Skeletal muscle tissue (tissue), 4 donors: ENCODE measurements around the gene COX19. TPM values are rescaled to one million over a fixed set of nuclear protein-coding genes. Genes with fewer than 3 reads are reported as not detected.
"Not testable (repeated sequence)": the region's sequence is repeated elsewhere in the genome, so short reads cannot be mapped to it uniquely, and the experiment has no call there.

Experiments
- H3K27ac ChIP-seq: one replicate; pipeline ENCODE4 v1.7.0; 2013; ENCODE audit warnings: mild to moderate bottlenecking, low read depth, low read length, inconsistent platforms
- H3K27me3 ChIP-seq, 3 donors: one replicate each; pipeline ENCODE4 v1.7.0; 2013; ENCODE audit warnings: low read length in 3 of 3; ENCODE audit not compliant: control insufficient read depth in 3 of 3, insufficient read depth in 3 of 3
- H3K36me3 ChIP-seq, 3 donors: one replicate each; pipeline ENCODE4 v1.7.0; 2013; ENCODE audit warnings: low read length in 3 of 3; ENCODE audit not compliant: control insufficient read depth in 3 of 3, insufficient read depth in 3 of 3
- H3K4me1 ChIP-seq, 3 donors: one replicate each; pipeline ENCODE4 v1.7.0; 2013; ENCODE audit warnings: low read length in 3 of 3, mild to moderate bottlenecking in 3 of 3; ENCODE audit not compliant: control insufficient read depth in 3 of 3, insufficient read depth in 3 of 3
- H3K4me3 ChIP-seq, 3 donors: one replicate each; pipeline ENCODE4 v1.7.0; 2013; ENCODE audit warnings: low read length in 3 of 3
- H3K9ac ChIP-seq, 3 donors: one replicate each; pipeline ENCODE4 v1.7.0; 2013; ENCODE audit warnings: low read length in 3 of 3, mild to moderate bottlenecking in 3 of 3, moderate library complexity in 2 of 3, low read depth in 1 of 3
- H3K9me3 ChIP-seq, 3 donors: one replicate each; pipeline ENCODE4 v1.7.0; 2013; ENCODE audit warnings: low read length in 3 of 3; ENCODE audit not compliant: control insufficient read depth in 3 of 3
- total RNA-seq: library from RNA; depleted of rRNA; stranded (reverse); fragments of >200 nt; gene quantifications from one replicate; pipeline ENCODE4 v1.2.3, GENCODE V29; 2014
- donor health status: Osteomylitis.

The COX19 gene
- total RNA-seq, 1 donor from 2014 or later = 12.0 TPM

DNA sequence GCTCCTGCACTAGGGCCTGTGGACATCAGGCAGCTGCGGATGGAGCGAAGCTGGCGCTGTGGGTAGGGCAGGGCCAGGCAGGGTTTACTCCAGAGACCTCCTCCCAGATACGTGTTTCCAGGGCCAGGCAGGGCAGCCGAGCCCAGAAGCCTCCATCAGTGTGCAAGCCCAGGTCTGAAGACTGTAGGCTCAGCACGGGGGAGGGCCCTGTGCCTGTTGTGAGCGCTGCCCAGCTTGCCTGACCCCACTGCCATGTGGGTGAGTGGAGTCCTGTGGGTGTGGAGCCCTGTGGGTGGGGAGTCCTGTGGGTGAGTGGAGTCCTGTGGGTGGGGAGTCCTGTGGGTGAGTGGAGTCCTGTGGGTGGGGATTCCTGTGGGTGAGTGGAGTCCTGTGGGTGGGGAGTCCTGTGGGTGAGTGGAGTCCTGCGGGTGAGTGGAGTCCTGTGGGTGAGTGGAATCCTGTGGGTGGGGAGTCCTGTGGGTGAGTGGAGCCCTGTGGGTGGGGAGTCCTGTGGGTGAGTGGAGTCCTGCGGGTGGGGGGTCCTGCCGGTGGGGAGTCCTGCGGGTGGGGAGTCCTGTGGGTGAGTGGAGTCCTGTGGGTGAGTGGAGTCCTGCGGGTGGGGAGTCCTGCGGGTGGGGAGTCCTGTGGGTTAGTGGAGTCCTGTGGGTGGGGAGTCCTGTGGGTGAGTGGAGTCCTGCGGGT, 25.9 kb upstream of the COX19 start:
- not testable (repeated sequence) for H3K36me3 ChIP-seq, H3K9ac ChIP-seq, H3K4me3 ChIP-seq

DNA sequence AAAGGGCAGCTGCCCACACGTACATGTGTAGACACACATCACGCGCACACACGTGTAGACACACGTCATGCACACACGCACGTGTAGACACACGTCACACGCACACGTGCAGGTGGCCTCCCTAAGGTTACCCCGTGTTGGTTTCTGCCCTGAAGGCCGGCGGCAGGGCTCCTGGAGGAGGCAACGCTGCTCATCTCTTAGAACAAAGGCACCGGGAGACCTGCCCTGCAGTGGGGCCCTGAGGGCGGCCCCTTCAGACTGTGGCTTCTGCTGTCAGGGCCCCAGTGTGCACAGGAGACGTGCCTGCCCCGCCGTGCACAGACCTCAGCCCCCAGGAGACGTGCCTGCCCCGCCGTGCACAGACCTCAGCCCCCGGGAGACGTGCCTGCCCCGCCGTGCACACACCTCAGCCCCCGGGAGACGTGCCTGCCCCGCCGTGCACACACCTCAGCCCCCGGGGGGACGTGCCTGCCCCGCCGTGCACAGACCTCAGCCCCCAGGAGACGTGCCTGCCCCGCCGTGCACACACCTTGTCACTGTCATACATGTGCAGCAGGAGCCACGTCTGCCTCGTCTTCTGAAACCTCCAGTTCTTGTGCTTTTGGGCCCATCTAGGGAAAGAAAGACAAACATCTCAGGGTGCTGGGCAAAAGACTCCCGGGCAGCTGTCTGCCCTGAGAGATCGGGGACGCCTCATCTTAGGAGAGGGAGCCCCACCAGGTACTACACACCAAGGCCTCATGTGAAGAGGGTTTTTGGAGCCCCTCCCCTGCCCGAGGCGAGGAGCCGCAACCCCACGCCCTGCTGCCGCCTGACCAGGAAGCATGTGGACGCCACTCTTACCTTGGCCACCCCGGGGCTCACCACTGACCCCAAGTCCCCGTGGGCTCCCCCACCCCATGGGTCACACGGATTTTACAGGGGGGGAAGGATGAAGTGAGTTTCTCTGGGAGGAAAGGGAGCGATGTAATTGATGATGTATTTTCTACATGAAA, 24.9 kb upstream of the COX19 start:
- Histone ChIP-seq H3K27ac (no peak overlapping the region), H3K36me3 (peaks cover 6 to 11% (median 10%) of the 10 kb centered on the region in 3 donors)

More for the DNA sequence above, 25.9 kb upstream of the COX19 start:
- not testable (repeated sequence) for H3K4me1 ChIP-seq, H3K9me3 ChIP-seq, H3K27me3 ChIP-seq, H3K27ac ChIP-seq

DNA sequence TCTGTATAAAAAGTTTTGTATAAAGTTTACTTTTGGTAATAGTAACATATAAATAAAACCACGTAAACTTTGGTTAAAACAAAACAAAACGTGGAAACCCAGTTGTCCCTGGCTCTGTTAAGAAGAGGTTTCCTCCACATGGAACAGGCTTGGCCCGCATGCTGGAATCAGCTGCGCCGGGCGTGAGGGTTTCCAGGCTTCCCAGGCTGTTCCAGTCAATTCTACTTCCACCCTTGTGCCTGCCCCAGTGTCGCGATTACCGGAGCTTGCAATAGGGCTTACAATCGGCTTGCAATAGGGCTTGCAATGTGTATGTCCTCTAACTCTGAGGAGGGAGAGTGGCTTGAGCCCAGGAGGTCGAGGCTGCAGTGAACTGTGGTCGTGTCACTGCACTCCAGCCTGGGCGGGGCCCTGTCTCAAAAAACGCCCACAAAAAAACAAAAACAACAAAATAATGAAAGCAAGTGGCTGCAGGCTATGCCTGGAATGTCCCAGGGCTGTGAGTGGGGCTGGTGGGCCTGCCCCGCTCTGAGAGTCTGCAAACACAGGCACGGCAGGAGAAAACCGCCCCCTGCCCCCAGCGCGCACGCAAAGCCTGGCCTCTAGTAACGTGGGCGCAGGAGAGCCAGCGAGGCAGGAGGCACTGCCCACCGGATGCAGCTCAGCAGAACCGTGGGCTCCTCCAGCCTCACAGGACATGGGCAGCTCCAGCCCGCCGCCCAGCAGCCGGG, 24.0 kb upstream of the COX19 start:
- H3K9me3 ChIP-seq = no peaks in the 10 kb centered on the region
- no peaks in the 10 kb centered on the region for H3K27me3 ChIP-seq
- H3K4me3 ChIP-seq = no peak overlapping the region
- H3K4me1 ChIP-seq = no peaks in the 10 kb centered on the region
- H3K36me3 ChIP-seq = peaks cover 6 to 11% (median 10%) of the 10 kb centered on the region in 3 donors
- no peak overlapping the region for H3K27ac ChIP-seq
- H3K9ac ChIP-seq = no peak overlapping the region

More for the DNA sequence above, 24.9 kb upstream of the COX19 start:
- Histone ChIP-seq H3K9me3 (no peaks in the 10 kb centered on the region), H3K4me3 (no peak overlapping the region), H3K27me3 (no peaks in the 10 kb centered on the region), H3K4me1 (no peaks in the 10 kb centered on the region), H3K9ac (no peak overlapping the region)

DNA sequence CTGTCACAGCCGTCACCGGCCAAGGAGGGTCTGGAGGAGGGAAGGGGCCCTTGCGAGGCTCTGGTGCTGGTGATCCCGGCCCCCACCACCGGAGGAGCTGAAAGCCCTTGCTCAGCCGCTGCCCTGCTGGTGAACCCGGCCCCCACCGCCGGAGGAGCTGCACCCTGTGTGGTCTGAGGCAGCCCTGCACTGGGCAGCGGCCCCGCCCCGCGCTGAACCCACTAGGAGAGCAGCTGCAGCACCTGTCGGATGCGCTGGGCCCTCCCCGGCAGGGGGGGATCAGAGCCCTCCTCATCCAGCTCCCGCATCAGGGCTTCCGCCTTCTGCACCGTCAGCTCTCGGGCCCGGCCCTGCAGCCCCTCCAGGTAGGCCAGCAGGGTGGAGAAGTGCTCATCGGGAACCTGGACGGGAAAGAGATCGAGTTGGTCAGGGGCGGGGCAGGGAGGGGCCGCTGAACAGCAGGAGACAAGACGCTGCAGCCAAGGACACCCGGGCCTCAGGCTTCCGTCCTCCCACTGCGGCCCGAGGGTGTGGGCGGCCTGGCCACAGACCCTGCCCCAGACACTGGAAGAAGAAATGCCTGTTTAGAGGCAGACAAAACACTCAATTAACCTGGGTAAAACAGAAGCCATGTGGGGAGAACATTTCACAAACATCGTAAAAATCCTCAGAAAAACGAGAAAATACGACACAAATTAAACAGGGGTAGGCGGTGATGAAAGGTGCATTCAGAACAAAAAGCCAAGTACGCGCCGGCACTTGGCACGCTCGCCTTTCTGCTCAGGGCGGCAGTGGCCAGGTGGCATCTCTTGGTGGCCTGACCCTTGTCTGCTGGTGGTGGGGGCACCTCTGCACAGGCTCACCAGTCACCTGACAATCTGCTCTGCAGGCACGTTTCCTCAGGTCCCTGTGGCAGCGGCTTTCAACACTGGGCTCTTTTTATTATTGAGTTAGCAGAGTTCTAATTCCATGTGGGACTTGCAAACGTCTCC, 22.4 kb upstream of the COX19 start:
- Histone ChIP-seq H3K27ac (no peak overlapping the region), H3K9me3 (no peaks in the 10 kb centered on the region), H3K9ac (no peak overlapping the region), H3K36me3 (peaks cover 6 to 11% (median 10%) of the 10 kb centered on the region in 3 donors), H3K4me3 (no peak overlapping the region), H3K27me3 (peaks cover 2 to 3% (median 2%) of the 10 kb centered on the region in 3 donors), H3K4me1 (peaks cover 3 to 9% (median 9%) of the 10 kb centered on the region in 3 donors)

DNA sequence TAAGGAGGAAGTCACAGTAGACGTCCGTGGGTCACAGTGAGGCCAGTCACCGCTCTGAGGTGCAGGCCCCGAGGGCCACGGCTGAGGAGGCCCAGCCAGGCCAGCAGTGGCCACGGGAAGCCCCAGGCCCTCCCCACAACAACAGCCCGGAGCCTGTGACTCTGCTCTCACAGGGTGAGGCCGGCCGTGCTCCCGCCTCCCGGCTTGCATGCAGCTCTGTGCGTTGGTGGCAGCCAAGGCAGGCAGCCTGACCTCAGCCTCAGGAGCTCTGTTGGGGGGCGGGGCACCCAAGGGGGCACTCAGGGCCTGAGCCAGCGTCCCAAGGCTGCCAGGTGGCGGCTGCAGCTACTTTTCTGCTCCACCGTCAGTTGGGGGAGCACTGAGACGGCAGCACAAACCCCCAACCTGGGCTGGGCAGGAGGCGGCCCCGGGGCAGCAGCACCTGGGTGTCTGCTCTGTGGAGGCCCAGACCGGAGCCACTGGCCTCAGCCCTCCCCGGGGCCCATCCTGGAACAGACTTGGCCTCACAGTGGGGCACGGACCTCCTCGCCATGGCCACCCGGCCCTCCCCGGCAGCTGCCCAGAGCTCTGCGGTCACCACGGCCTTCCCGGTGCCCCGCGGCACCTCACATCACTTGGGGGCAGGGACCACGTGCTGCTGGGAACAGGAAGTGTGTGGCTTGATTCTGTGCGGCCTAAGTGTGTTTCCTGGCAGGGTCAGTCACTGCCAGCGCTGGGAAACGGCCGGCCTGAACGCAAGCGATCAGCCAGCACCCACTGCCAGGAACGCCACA, 20.9 kb upstream of the COX19 start:
- Histone ChIP-seq H3K27ac (no peak overlapping the region), H3K4me1 (peaks cover 4 to 13% (median 10%) of the 10 kb centered on the region in 3 donors), H3K9ac (no peak overlapping the region), H3K36me3 (peaks cover 6 to 11% (median 10%) of the 10 kb centered on the region in 3 donors), H3K9me3 (no peaks in the 10 kb centered on the region), H3K27me3 (peaks cover 16 to 17% (median 16%) of the 10 kb centered on the region in 3 donors), H3K4me3 (no peak overlapping the region)

DNA sequence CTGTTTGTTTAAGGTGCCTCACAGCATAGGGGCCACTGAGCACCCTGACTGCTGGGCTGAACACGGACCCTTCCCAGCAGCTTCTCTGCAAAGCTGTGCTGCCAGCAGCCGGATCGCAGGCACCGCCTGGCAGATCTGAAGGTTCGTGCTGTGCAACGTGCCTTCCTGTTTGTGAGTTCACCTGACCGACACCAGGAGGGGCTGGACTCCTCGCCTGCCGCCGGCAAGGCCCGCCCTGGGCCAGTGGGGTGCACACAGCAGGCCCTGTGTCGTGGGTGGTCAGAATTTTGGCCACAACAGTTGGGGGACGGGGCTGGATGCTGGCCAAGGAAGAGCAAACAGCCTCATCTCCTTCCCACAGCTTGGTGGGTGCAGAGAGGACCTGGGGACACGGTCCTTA, 20.2 kb upstream of the COX19 start:
- Histone ChIP-seq H3K27ac (no peak overlapping the region), H3K4me1 (peaks cover 4 to 14% (median 10%) of the 10 kb centered on the region in 3 donors), H3K9me3 (no peaks in the 10 kb centered on the region), H3K9ac (no peak overlapping the region), H3K27me3 (peaks cover 20 to 23% (median 22%) of the 10 kb centered on the region in 3 donors), H3K4me3 (no peak overlapping the region), H3K36me3 (peaks cover 6 to 11% (median 10%) of the 10 kb centered on the region in 3 donors)

DNA sequence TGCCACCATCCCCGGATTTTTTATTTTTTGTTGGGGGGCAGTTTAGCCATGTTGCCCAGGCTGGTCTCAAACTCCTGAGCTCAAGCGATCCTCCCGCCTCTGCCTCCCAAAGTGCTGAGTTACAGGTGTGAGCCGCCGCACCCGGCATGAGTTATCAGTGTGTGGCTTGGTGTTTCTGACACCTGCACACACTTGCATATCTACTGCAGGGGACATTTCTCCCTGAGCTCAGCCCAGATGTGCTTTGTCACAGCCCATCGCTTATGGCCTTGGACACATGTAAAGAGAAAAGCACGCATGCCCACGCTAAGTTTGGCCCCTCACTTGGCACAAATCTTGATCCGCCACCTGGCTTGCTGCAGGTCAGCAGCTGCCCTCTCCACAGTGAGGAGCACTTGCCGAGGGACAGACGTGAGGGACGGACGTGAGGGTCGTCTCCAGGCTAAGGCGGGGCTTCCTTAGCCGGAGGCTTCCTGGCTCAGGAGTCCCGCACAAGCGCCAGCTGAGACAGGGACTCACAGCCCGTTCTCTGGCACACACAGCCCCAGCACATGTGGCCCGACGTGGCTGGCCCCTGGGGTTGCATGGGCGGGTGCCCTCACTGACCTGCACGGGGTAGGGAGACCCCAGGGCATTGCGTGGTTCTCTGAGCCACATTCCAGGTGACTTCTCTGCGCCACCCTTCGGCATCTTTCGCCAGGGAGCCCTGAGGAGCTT, 19.4 kb upstream of the COX19 start:
- Histone ChIP-seq H3K4me3 (no peak overlapping the region), H3K9me3 (no peaks in the 10 kb centered on the region), H3K27ac (no peak overlapping the region), H3K9ac (peak overlapping the region in 1 of 3 donors; percentile 25), H3K36me3 (peaks cover 5 to 9% (median 7%) of the 10 kb centered on the region in 3 donors), H3K4me1 (peaks cover 4 to 16% (median 14%) of the 10 kb centered on the region in 3 donors), H3K27me3 (peaks cover 25 to 27% (median 26%) of the 10 kb centered on the region in 3 donors)
